Choroid plexus epithelial cell (primary cell): ENCODE data around the gene FAM81A.
"Not testable (repeated sequence)": the region's sequence is repeated elsewhere in the genome, so short reads cannot be mapped to it uniquely, and the experiment has no call there.

ENCODE experiments used
- DNase-seq: peaks from one replicate; pipeline ENCODE4 v3.0.0-alpha.2; 2010; ENCODE audit warnings: low read depth
- H3K4me3 ChIP-seq: 2 replicates; pipeline ENCODE4 v1.5.1; 2011; ENCODE audit warnings: low read depth, mild to moderate bottlenecking, control low read depth, low read length, moderate library complexity
- CTCF ChIP-seq: conservative IDR thresholded peaks from 2 replicates; pipeline ENCODE4 v1.5.1; 2011; ENCODE audit warnings: low read depth, mild to moderate bottlenecking, control low read depth, inconsistent platforms, low read length, moderate library complexity

FAM81A gene

DNA sequence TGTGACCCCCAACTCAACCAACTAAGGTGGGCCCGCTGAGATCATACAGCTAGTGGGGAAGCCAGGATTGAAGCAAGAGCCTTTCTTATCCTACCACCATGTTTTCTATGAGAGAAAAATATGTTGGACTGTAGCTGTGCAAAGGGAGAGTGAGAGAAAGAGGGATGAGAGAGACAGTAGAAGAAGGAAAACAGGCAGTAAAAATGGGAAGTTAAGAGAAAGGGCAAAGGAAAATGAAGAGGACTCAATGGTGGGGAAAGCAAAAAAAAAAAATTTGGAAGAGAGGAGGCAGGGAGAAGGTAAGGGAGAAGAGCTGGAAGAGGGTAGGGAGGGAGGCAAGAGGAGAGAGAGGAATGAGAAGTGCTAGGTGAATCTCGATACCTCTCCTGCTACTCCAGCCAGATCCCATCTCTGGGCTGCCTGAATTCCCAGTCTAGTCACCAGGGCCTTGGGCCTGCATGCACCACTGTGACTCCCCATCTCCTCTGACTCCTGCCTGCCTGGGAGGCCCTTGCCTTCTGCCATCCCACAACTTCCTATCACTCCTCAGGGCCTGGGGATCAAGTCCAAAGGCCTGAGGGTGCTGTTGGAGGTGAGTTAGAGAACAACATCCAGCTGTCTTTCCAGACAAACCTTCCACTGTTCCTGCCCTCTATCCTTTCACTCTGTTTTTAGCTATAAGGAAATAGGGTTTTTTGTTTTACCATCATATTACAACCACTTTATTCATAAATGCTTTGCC is 15.7 kb downstream of the FAM81A start:
- H3K4me3 ChIP-seq = no peak overlapping the region
- TF ChIP-seq CTCF = no peak
- no peak for DNase-seq

DNA sequence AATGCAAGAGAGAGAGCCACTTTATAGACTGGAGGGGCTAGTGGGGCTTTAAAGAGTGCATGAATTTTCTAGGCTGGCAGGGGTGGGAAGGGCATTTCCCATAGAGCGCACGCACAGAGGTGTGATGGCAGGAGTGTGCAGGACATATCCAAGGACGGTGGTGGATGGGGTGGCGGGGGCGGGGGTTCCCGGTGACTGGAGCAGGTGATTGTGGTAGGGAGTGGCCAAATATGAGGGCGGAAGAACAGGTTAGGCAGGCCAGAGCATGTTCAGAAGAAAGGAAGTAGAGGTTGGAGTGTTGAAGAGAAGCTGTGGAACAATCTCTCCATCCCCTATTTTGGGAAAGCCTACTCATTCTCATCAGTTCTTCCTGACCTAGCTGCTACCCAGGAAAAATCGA is 18.1 kb downstream of the FAM81A start:
- no peak overlapping the region for H3K4me3 ChIP-seq
- DNase-seq = no peak
- TF ChIP-seq CTCF = no peak

GRCh38 chr15:59457103-59457502 is 19.1 kb downstream of the FAM81A start:
- TF ChIP-seq CTCF = peak; percentile 14
- H3K4me3 ChIP-seq = no peak overlapping the region
- DNase-seq = peak; percentile 13

- no peak for DNase-seq
- H3K4me3 ChIP-seq = no peak overlapping the region
- TF ChIP-seq CTCF = no peak
Observed at GRCh38 chr15:59461521-59461920, 23.5 kb downstream of the FAM81A start.

GRCh38 chr15:59473226-59473625 is 35.2 kb downstream of the FAM81A start:
- no peak overlapping the region for H3K4me3 ChIP-seq
- no peak for DNase-seq
- TF ChIP-seq CTCF = no peak

DNA sequence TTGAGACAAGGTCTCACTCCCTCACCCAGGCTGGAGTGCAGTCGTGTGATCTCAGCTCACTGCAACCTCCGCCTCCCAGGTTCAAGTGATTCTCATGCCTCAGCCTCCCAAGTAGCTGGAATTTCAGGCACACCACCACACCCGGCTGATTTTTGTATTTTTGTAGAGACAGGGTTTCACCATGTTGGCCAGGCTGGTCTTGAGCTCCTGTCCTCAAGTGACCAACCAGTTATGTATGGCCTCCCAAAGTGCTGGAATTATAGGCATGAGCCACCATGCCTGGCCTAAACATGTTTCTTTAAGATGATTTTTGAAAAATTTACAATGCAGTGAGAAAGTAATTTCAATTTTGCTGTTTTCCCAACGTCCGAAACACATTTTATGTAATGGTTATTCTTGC is 37.2 kb downstream of the FAM81A start:
- not testable (repeated sequence) for H3K4me3 ChIP-seq, DNase-seq

- DNase-seq = no peak
- no peak overlapping the region for H3K4me3 ChIP-seq
- TF ChIP-seq CTCF = no peak
Observed at GRCh38 chr15:59484399-59484798, 46.4 kb downstream of the FAM81A start.

GRCh38 chr15:59485036-59485435 is 47.0 kb downstream of the FAM81A start:
- no peak for TF ChIP-seq CTCF
- H3K4me3 ChIP-seq = no peak overlapping the region
- DNase-seq = no peak

- not testable (repeated sequence) for H3K4me3 ChIP-seq, DNase-seq
Observed at GRCh38 chr15:59489485-59489884, 51.5 kb downstream of the FAM81A start.
